Thyroid gland (tissue), 4 donors: ENCODE measurements around the gene ZNF223. TPM values are rescaled to one million over a fixed set of nuclear protein-coding genes. Genes with fewer than 3 reads are reported as not detected.
A peak's percentile ranks its signal among the peaks of the same experiment; 100 is the strongest.

Source experiments
- DNase-seq, 2 donors: peaks; one replicate each; pipeline ENCODE4 v3.0.0-alpha.2; 2019
- H3K27ac ChIP-seq, 3 donors: fragments of 200-600 bp; sonication (generic); 1 replicate in 2 of 3; 2 replicates in 1 of 3; pipeline ENCODE4 v1.5.1; 2016 to 2019; ENCODE audit warnings: mild to moderate bottlenecking in 1 of 3, moderate library complexity in 1 of 3
- H3K27me3 ChIP-seq: fragments of 200-600 bp; sonication (generic); one replicate; pipeline ENCODE4 v1.5.1; 2019
- H3K36me3 ChIP-seq, 2 donors: fragments of 200-600 bp; sonication (generic); one replicate each; pipeline ENCODE4 v1.5.1; 2016 to 2019
- H3K4me1 ChIP-seq, 2 donors: fragments of 200-600 bp; sonication (generic); one replicate each; pipeline ENCODE4 v1.5.1; 2017 to 2019
- H3K4me3 ChIP-seq, 3 donors: fragments of 200-600 bp; sonication (generic); replicated peaks in 1 of 3; 1 replicate in 2 of 3; 2 replicates in 1 of 3; pipeline ENCODE4 v1.5.1; 2016; ENCODE audit warnings: mild to moderate bottlenecking in 1 of 3
- H3K9me3 ChIP-seq: fragments of 200-600 bp; sonication (generic); one replicate; pipeline ENCODE4 v1.5.1; 2017
- POLR2A ChIP-seq, 2 donors: fragments of 450-650 bp; IDR thresholded peaks; one replicate each; pipeline ENCODE4 v1.6.1; 2017; ENCODE audit warnings: antibody characterized with exemption in 2 of 2, mild to moderate bottlenecking in 2 of 2, moderate library complexity in 1 of 2
- WGBS, 2 donors: methylation state at CpG; one replicate each; pipeline ENCODE4 v1.1.5; 2017; 5-methylcytosine and 5-hydroxymethylcytosine counted together
- intact Hi-C: fragments of 100-400 bp; cut with DNase I; formaldehyde crosslinking; loops from one replicate; pipeline ENCODE4 v1.15.1; 2023
- total RNA-seq, 4 donors: library from RNA; depleted of rRNA; stranded (reverse); fragments of >200 nt; gene quantifications; one replicate each; pipeline ENCODE4 v1.2.3, GENCODE V29; 2016
- TF ChIP-seq, protein P1 (sequence below), 6 experiments: fragments of 200-600 bp in 3 of 6; fragments of 450-650 bp in 3 of 6; sonication (generic) in 3 of 6; IDR thresholded peaks; one replicate each; pipeline ENCODE4 v1.5.1; 2016 to 2019; ENCODE audit warnings: antibody characterized with exemption in 6 of 6, mild to moderate bottlenecking in 2 of 6, inconsistent platforms in 1 of 6, moderate library complexity in 1 of 6

ZNF223 gene
- total RNA-seq = 10 to 100 TPM in 2 of 4 donors, 1 to 10 TPM in 2; 5.1 to 10.6 (median 10.0) TPM

DNA sequence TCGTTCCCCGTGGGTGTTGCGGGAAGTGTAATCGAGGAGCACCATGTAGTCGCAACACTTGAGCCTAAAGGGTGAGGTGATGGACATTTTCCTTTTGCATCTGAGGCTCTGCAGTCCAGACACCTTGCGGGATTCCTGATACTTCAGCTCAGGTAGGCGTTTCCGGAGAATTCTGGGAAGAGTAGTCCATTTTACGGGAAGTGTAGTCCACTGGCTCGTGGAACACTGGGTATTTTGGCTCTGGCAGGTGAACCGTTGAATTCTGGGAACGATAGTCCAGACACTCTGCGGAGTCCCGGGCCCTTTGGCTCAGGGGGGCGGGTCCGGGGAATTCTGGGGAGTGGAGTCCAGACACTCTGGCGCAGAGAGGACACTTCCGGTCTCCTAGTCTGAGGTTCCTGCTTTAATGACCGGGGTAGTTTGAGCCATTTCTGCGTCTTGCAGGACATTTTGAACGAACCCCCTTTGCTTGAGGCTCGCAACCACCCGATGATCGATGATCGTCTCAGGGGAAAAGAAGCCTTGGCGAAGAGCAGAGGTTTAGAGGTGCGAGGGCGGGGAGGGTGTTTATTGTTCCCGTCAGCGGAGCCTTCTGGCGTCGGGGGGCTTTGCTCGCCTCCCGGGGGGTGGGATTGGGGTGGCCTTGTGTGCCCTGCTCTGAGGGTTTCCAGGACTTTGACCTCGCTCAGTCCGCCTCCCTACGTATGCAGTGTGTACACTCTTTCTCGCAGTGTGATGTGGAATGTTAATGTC is at the start of gene ZNF223:
Gene ZNF223, plus strand, starts transcription at position 387 of the 753 bp plus-strand sequence. CDS start 3,141 bp downstream, outside the sequence.
- peak; percentile 96 to 97 for DNase-seq
- peak in 1 of 2 donors; percentile 52 for TF ChIP-seq POLR2A (IDR thresholded peaks at IDR 0.05)
- TF ChIP-seq, protein P1, sequence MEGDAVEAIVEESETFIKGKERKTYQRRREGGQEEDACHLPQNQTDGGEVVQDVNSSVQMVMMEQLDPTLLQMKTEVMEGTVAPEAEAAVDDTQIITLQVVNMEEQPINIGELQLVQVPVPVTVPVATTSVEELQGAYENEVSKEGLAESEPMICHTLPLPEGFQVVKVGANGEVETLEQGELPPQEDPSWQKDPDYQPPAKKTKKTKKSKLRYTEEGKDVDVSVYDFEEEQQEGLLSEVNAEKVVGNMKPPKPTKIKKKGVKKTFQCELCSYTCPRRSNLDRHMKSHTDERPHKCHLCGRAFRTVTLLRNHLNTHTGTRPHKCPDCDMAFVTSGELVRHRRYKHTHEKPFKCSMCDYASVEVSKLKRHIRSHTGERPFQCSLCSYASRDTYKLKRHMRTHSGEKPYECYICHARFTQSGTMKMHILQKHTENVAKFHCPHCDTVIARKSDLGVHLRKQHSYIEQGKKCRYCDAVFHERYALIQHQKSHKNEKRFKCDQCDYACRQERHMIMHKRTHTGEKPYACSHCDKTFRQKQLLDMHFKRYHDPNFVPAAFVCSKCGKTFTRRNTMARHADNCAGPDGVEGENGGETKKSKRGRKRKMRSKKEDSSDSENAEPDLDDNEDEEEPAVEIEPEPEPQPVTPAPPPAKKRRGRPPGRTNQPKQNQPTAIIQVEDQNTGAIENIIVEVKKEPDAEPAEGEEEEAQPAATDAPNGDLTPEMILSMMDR (IDR thresholded peaks at IDR 0.05) = no peak
- Histone ChIP-seq H3K4me1 (peaks cover 11% of the 10 kb centered on the region in 2 donors), H3K36me3 (no peaks in the 10 kb centered on the region), H3K4me3 (peak within 1 kb of the TSS; percentile 65 to 71 (median 67)), H3K9me3 (no peaks in the 10 kb centered on the region), H3K27ac (peak within 1 kb of the TSS in 2 of 3 donors; percentile 41 to 62), H3K27me3 (no peaks in the 10 kb centered on the region)
- 1 to 2% methylated on average over 32 to 35 of the region's 38 CpGs for WGBS, 2 donors
- intact Hi-C loops = no loop called here

DNA sequence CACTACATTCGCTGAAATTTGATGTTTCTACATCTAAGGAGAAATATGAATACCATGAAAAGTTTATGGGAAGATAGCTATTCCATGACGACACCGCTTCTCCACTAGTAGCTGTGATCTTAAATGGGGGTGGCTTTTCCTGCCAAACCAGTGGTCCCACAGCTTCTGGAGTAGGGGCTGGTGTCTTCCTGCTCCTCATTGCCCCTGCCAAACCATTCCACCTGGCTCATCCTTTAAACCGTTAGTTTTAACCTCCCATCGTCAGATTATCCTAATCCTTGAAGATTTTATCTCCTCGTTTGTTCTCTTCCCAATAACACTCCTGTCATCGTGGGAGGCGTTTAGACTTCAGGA is 49.6 kb upstream of the ZNF223 start:
- intact Hi-C loops = no loop called here
- Histone ChIP-seq H3K36me3 (peaks cover 1 to 3% of the 10 kb centered on the region in 2 donors), H3K9me3 (no peaks in the 10 kb centered on the region), H3K4me3 (peak overlapping the region; percentile 19 to 88 (median 72)), H3K4me1 (peaks cover 0 to 7% of the 10 kb centered on the region in 2 donors), H3K27me3 (no peaks in the 10 kb centered on the region), H3K27ac (no peak overlapping the region)
- WGBS, 2 donors = 8 to 9% methylated on average over 8 of the region's 8 CpGs
- DNase-seq = no peak
- TF ChIP-seq, protein P1 (IDR thresholded peaks at IDR 0.05) = no peak
- TF ChIP-seq POLR2A (IDR thresholded peaks at IDR 0.05) = no peak

DNA sequence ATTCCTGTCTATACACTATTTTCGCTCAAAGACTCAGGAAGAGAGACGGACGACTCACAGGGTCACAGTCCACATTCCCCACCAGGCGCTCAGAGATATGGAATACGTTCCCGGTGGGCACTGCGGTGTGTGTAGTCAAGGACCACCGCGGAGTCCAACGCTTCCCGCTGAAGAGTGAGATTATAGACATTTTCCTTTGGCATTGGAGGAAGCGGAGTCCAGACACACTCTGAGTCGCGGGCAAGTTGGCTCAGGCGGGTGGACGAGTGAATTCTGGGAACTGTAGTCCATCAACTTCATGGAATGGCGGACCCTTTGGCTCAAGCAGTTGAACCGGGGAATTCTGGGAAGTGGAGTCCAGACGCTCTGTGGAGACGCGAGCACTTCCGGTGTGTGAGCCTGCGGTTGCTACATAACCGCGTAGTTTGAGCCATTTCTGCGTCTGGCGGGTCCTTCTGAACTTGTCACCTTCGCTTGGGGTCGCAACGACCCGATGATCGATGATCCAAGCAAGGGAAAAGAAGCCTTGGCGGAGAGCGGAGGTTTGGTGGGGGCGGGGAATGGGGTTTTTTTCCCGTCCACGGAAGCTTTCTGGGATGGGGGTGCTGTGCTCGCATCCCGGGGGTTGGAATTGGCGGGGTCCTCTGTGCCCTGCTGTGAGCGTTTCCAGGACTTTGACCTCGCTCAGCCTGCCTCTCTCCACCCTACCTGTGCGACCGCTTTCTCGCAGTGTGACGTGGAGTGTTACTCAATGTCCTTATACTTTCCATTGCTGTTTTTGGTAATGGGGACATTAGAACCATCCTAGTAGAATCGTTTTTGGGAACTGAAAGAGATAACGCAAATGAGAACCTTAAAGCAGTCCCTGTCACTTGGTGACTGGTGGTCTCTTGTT is 49.0 kb upstream of the ZNF223 start, which contains the start of gene ZNF230:
Gene ZNF230, plus strand, starts transcription at position 392 of the 895 bp plus-strand sequence. CDS start 4,122 bp downstream, outside the sequence.
- Histone ChIP-seq H3K27me3 (no peaks in the 10 kb centered on the region), H3K27ac (peak within 1 kb of the TSS in 1 of 3 donors; percentile 21), H3K36me3 (peaks cover 6 to 9% of the 10 kb centered on the region in 2 donors), H3K9me3 (no peaks in the 10 kb centered on the region), H3K4me1 (peaks cover 0 to 7% of the 10 kb centered on the region in 2 donors), H3K4me3 (peak within 1 kb of the TSS; percentile 19 to 88 (median 72))
- peak; percentile 90 for DNase-seq
- TF ChIP-seq POLR2A (IDR thresholded peaks at IDR 0.05) = peak in 1 of 2 donors; percentile 25
- TF ChIP-seq, protein P1 (IDR thresholded peaks at IDR 0.05) = no peak
- intact Hi-C loops = no loop called here
- 1% methylated on average over 43 to 44 of the region's 48 CpGs for WGBS, 2 donors

DNA sequence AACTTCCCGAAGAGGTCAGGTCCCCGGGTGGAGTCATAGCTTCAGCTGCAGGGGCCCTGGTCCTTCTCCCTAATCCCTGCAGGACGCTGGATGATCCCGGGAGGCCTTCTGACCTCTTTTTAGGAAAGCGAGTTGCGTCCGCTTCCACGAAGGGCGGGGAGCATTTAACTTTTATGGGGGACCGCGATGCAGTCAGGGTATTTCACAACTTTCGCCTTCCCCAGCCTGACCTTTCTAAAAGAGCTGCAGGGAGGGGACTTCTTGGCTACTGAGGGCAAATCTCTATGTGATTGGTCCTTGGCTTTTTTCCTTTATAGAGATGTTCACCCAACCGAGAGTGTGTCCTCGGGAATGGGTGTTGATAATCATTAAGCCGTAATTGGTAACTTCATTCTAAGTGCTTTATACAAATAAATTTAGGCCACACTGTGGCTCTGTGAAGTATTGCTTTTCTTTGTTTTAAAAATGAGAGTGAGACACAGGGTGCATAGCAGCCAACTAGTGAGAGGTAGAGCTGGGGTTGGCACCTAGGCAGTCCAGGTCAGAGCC is 48.3 kb upstream of the ZNF223 start:
- H3K27me3 ChIP-seq = no peaks in the 10 kb centered on the region
- H3K9me3 ChIP-seq = no peaks in the 10 kb centered on the region
- H3K4me3 ChIP-seq = peak overlapping the region; percentile 19 to 88 (median 72)
- H3K27ac ChIP-seq = no peak overlapping the region
- H3K4me1 ChIP-seq = peaks cover 0 to 7% of the 10 kb centered on the region in 2 donors
- intact Hi-C loops = no loop called here
- no peak for DNase-seq
- peaks cover 14 to 17% of the 10 kb centered on the region in 2 donors for H3K36me3 ChIP-seq
- TF ChIP-seq, protein P1 (IDR thresholded peaks at IDR 0.05) = no peak
- no peak for TF ChIP-seq POLR2A (IDR thresholded peaks at IDR 0.05)
- WGBS, 2 donors = 3% methylated on average over 14 to 15 of the region's 15 CpGs
